ENCODE measurements around the gene LRFN4. TPM values are rescaled to one million over a fixed set of nuclear protein-coding genes. Genes with fewer than 3 reads are reported as not detected.

The LRFN4 gene
- total RNA-seq, 1 experiment from 2014 or later = 56.7 TPM

DNA sequence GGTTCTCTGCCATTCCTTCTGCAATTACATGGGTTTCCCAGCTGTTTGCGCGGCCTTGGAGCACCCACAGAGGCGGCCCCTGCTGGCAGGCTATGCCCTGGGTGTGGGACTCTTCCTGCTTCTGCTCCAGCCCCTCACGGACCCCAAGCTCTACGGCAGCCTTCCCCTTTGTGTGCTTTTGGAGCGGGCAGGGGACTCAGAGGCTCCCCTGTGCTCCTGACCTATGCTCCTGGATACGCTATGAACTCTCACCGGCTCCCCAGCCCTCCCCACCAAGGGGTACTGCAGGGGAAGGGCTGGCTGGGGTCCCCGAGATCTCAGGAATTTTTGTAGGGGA, 11.0 kb upstream of the LRFN4 start:
- DNase-seq (ENCODE audit: low read depth, low spot score) (no peak), ATAC-seq (no peak)
- Histone ChIP-seq H3K4me3 (ENCODE audit: low read depth in 2 of 2, low read length in 2 of 2) (no peak overlapping the region), H3K9me3 (ENCODE audit: control insufficient read depth, insufficient read depth, low read depth, low read length) (no peaks in the 10 kb centered on the region), H3K27me3 (ENCODE audit: control insufficient read depth, insufficient read depth, low read length) (no peaks in the 10 kb centered on the region), H3K27ac (ENCODE audit: low read length) (no peak overlapping the region), H3K4me1 (ENCODE audit: control insufficient read depth, insufficient read depth, low read length) (peaks cover 31% of the 10 kb centered on the region), H3K36me3 (ENCODE audit: control insufficient read depth, insufficient read depth, low read length) (peaks cover 10% of the 10 kb centered on the region; the same call in 1 of the 2 replicates)
- POLR2A ChIA-PET = no interaction called here
- no TSS peak for BruUV-seq (replicated peaks)
- intact Hi-C loops (cut with micrococcal nuclease; ENCODE audit: unreplicated experiment) = no loop called here
- TF ChIP-seq POLR2AphosphoS5 (IDR thresholded peaks at IDR 0.05; ENCODE audit: low read depth, low read length) (no peak), SIN3A (IDR thresholded peaks at IDR 0.05; ENCODE audit: borderline replicate concordance, insufficient read depth, low read depth, low read length) (no peak), CTCF (IDR thresholded peaks at IDR 0.05) (no peak), REST (IDR thresholded peaks at IDR 0.05; ENCODE audit: insufficient read depth in 1 of 2, low read depth in 2 of 2, low read length in 1 of 2) (no peak)
- in situ Hi-C loops (cut with HindIII; ENCODE audit: low pct_unique_long_range_greater_than_20kb, low sequenced_read_pairs) = no loop called here
- CTCF ChIA-PET = no interaction called here

DNA sequence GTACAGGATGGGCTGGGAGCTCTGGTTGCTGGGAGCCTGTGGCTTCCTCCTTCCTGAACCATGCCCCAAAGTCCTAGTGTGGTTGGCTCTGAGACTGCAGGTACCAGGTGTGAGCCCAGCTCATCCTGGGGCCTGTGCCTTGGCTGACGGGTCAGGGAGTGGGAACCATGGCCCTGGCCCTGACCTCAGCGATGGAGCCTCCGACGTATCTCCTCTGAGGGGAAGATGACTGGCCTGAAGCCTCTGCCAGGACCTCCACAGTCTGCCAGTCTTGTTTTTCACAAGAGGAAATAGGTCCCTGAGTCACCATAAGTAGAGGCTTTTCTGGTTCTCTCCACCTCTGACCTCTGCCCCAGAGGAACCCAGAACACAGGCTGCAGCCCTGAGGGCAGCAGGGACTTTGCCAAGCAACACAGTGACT, 10.2 kb upstream of the LRFN4 start:
- no TSS peak for BruUV-seq (replicated peaks)
- ChIA-PET POLR2A (no interaction called here), CTCF (no interaction called here)
- H3K4me3 ChIP-seq (ENCODE audit: low read depth in 2 of 2, low read length in 2 of 2) = no peak overlapping the region
- no peak overlapping the region for H3K27ac ChIP-seq (ENCODE audit: low read length)
- in situ Hi-C loops (cut with HindIII; ENCODE audit: low pct_unique_long_range_greater_than_20kb, low sequenced_read_pairs) (no loop called here), intact Hi-C loops (cut with micrococcal nuclease; ENCODE audit: unreplicated experiment) (no loop called here)
- H3K9me3 ChIP-seq (ENCODE audit: control insufficient read depth, insufficient read depth, low read depth, low read length) = no peaks in the 10 kb centered on the region
- no peak for ATAC-seq
- TF ChIP-seq SIN3A (IDR thresholded peaks at IDR 0.05; ENCODE audit: borderline replicate concordance, insufficient read depth, low read depth, low read length) (no peak), TCF7L2 (IDR thresholded peaks at IDR 0.05; ENCODE audit: low read depth, low read length) (no peak), CTCF (IDR thresholded peaks at IDR 0.05) (no peak), POLR2AphosphoS5 (IDR thresholded peaks at IDR 0.05; ENCODE audit: low read depth, low read length) (no peak), REST (IDR thresholded peaks at IDR 0.05; ENCODE audit: insufficient read depth in 1 of 2, low read depth in 2 of 2, low read length in 1 of 2) (no peak)
- no peaks in the 10 kb centered on the region for H3K27me3 ChIP-seq (ENCODE audit: control insufficient read depth, insufficient read depth, low read length)
- peaks cover 29% of the 10 kb centered on the region for H3K4me1 ChIP-seq (ENCODE audit: control insufficient read depth, insufficient read depth, low read length)
- DNase-seq (ENCODE audit: low read depth, low spot score) = no peak
- peaks cover 10% of the 10 kb centered on the region; the same call in 1 of the 2 replicates for H3K36me3 ChIP-seq (ENCODE audit: control insufficient read depth, insufficient read depth, low read length)
